NCI-H1436 treated with DMSO at 0.1 percent for 48 hours (cell line): ENCODE results near the gene LRRC1.

Experiments
- DNase-seq: peaks from one replicate; lab custom pipeline; 2025; lab: John Stamatoyannopoulos, UW

LRRC1 gene

GRCh38 chr6:53962646-53963045, 167.8 kb downstream of the LRRC1 start:
- no peak for DNase-seq

GRCh38 chr6:53967415-53967814, 172.6 kb downstream of the LRRC1 start:
- DNase-seq, result no peak
